ENCODE measurements around the gene CAPN10. TPM values are rescaled to one million over a fixed set of nuclear protein-coding genes. Genes with fewer than 3 reads are reported as not detected.

Gene CAPN10
- total and polyA plus RNA-seq, 2 donors (not counting 3 experiments of a cell fraction or from before 2014, with no cell fraction given) = 25.2 to 39.9 TPM

DNA sequence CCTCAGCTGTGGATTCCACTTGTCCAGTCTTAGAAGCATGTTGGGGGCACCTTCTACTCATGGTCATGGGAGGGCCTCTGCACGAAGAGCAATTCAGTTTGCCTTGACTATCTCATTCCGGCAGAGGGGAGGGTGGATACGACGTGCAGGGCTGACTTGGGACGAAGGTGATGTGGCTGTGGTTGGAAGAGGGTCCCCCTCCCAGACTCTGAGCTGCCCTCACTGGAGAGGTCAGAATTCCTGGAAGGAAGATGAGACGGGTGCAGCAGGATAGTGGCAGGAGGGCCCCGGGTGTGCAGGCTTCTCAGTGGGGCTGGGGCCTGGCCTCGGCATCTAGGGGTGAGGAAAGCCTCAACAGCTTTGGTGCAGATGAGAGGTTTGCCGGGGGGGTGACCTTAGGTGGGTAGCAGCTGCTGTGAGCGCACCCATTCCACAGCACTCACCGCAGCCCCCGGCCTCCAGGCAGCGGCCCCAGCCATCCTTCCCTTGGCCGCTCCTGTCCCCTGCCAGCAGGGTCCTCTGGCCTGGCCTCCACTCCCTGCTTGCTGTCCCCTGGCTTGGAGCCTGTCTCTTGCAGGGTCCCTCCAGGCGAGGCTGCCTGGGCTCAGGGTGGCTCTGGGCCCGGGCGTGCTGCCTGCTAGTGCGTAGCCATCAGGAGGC is 15.1 kb upstream of the CAPN10 start:
- POLR2A ChIA-PET = no interaction called here

More for the DNA sequence above, 15.1 kb upstream of the CAPN10 start:
- H3K9me3 ChIP-seq (replicated peaks; ENCODE audit: control insufficient read depth, insufficient read depth, low read length) = no peaks in the 10 kb centered on the region
- H2AFZ ChIP-seq (ENCODE audit: low read depth, low read length) = no peak overlapping the region
- BruUV-seq (replicated peaks) = no TSS peak
- no peak overlapping the region for H3K9ac ChIP-seq (replicated peaks; ENCODE audit: extremely low read depth, insufficient read depth, low read length)
- CTCF ChIA-PET = no interaction called here
- no peak overlapping the region for H3K4me3 ChIP-seq (replicated peaks in 1 of 3; ENCODE audit: insufficient read depth in 1 of 3, low read depth in 1 of 3, low read length in 3 of 3)
- peaks cover 0 to 15% of the 10 kb centered on the region in 2 experiments for H3K36me3 ChIP-seq (ENCODE audit: control insufficient read depth in 2 of 2, extremely low read depth in 1 of 2, insufficient read depth in 2 of 2, low read length in 2 of 2)
- DNase-seq (ENCODE audit: low read depth, low spot score) (no peak), FAIRE-seq (no peak)
- intact Hi-C loops (cut with micrococcal nuclease) = no loop called here
- no peaks in the 10 kb centered on the region for H3K27me3 ChIP-seq (ENCODE audit: control insufficient read depth in 2 of 2, insufficient read depth in 2 of 2, low read length in 2 of 2)
- no peak overlapping the region for H3K4me2 ChIP-seq (ENCODE audit: insufficient read depth, low read length)
- peaks cover 20% of the 10 kb centered on the region for H3K79me2 ChIP-seq (ENCODE audit: control insufficient read depth, insufficient read depth, low read length)
- TF ChIP-seq POLR2A (IDR thresholded peaks at IDR 0.05; ENCODE audit: low read depth, low read length) (no peak), EZH2 (IDR thresholded peaks at IDR 0.05; ENCODE audit: borderline replicate concordance, low read depth, low read length, severe bottlenecking) (no peak), GATA2 (IDR thresholded peaks at IDR 0.05; ENCODE audit: insufficient read depth, insufficient read length, low read depth, low read length) (no peak), MYC (IDR thresholded peaks at IDR 0.05; ENCODE audit: low read depth, low read length) (no peak), POLR2AphosphoS5 (IDR thresholded peaks at IDR 0.05; ENCODE audit: insufficient read depth, low read depth, low read length) (no peak), JUN (IDR thresholded peaks at IDR 0.05; ENCODE audit: borderline replicate concordance, insufficient read depth, insufficient read length, low read depth) (no peak), FOS (IDR thresholded peaks at IDR 0.05; ENCODE audit: borderline replicate concordance, insufficient read depth, low read length) (no peak)
- TF ChIP-seq, protein P1, sequence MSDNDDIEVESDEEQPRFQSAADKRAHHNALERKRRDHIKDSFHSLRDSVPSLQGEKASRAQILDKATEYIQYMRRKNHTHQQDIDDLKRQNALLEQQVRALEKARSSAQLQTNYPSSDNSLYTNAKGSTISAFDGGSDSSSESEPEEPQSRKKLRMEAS (IDR thresholded peaks at IDR 0.05; ENCODE audit: insufficient read depth, insufficient read length) = no peak
- TF ChIP-seq, protein P2, sequence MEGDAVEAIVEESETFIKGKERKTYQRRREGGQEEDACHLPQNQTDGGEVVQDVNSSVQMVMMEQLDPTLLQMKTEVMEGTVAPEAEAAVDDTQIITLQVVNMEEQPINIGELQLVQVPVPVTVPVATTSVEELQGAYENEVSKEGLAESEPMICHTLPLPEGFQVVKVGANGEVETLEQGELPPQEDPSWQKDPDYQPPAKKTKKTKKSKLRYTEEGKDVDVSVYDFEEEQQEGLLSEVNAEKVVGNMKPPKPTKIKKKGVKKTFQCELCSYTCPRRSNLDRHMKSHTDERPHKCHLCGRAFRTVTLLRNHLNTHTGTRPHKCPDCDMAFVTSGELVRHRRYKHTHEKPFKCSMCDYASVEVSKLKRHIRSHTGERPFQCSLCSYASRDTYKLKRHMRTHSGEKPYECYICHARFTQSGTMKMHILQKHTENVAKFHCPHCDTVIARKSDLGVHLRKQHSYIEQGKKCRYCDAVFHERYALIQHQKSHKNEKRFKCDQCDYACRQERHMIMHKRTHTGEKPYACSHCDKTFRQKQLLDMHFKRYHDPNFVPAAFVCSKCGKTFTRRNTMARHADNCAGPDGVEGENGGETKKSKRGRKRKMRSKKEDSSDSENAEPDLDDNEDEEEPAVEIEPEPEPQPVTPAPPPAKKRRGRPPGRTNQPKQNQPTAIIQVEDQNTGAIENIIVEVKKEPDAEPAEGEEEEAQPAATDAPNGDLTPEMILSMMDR (IDR thresholded peaks at IDR 0.05; ENCODE audit: extremely low read depth in 1 of 2, insufficient read depth in 1 of 2, low read depth in 1 of 2, low read length in 2 of 2) = no peak
- no peaks in the 10 kb centered on the region for H4K20me1 ChIP-seq (replicated peaks; ENCODE audit: control insufficient read depth, extremely low read depth, insufficient read depth, low read length)
- dilution Hi-C loops (cut with MboI; ENCODE audit: extremely low pct_ligation_motif_present, low sequenced_read_pairs) = no loop called here
- no peak overlapping the region for H3K27ac ChIP-seq (ENCODE audit: insufficient read depth, low read depth, low read length)
- H3K9me1 ChIP-seq (replicated peaks; ENCODE audit: control insufficient read depth, extremely low read depth, insufficient read depth, low read length) = no peaks in the 10 kb centered on the region
- H3K4me1 ChIP-seq (ENCODE audit: control insufficient read depth, extremely low read depth, insufficient read depth, low read length) = peaks cover 20% of the 10 kb centered on the region

Measured in endothelial cell of umbilical vein (primary cell).